HG03378 (cell line): ENCODE results near the gene PSMB5.

Source experiments
- ATAC-seq: cut with Tn5 transposase; IDR thresholded peaks from one replicate; pipeline ENCODE4 v1.9.1; 2021; ENCODE audit warnings: mild to moderate bottlenecking, moderate library complexity; ENCODE audit not compliant: unreplicated experiment

Gene PSMB5

GRCh38 chr14:22976620-22977433 lies 57.9 kb downstream of the PSMB5 start:
- ATAC-seq: no peak
